MCF 10A (cell line): ENCODE measurements around the gene BPGM. TPM values are rescaled to one million over a fixed set of nuclear protein-coding genes. Genes with fewer than 3 reads are reported as not detected.
A peak's percentile ranks its signal among the peaks of the same experiment; 100 is the strongest.

Experiments
- BruUV-seq: library from RNA; stranded (reverse); fragments of 400-500 nt; replicated peaks from 2 replicates; lab custom pipeline; 2021; lab: Mats Ljungman, UMichigan
- CTCF ChIA-PET: fragments of 300-600 bp; sonication (Branson Sonifier 250); formaldehyde crosslinking; extraction: SDS; loops from one replicate; lab custom pipeline; 2021; ENCODE audit warnings: antibody characterized with exemption, inconsistent platforms; lab: Yijun Ruan, JAX
- POLR2A ChIA-PET: fragments of 300-600, 350-650 bp; sonication (Branson Sonifier 250); formaldehyde crosslinking; extraction: SDS; loops from one replicate; lab custom pipeline; 2020; ENCODE audit warnings: antibody characterized with exemption, inconsistent platforms; lab: Yijun Ruan, JAX
- DNase-seq: peaks from one replicate; pipeline ENCODE4 v3.0.0-alpha.2; 2018; ENCODE audit not compliant: unreplicated experiment
- H3K27ac Mint-ChIP-seq: one replicate; pipeline ENCODE4 v1.8.0; 2022; ENCODE audit warnings: mild to moderate bottlenecking, low read depth, mixed read lengths; ENCODE audit not compliant: unreplicated experiment
- H3K27me3 Mint-ChIP-seq: one replicate; pipeline ENCODE4 v1.8.0; 2022; ENCODE audit warnings: mixed read lengths; ENCODE audit not compliant: insufficient read depth, unreplicated experiment
- H3K36me3 Mint-ChIP-seq: one replicate; pipeline ENCODE4 v1.8.0; 2022; ENCODE audit warnings: mild to moderate bottlenecking, moderate library complexity, mixed read lengths; ENCODE audit not compliant: insufficient read depth, unreplicated experiment
- H3K4me1 Mint-ChIP-seq: one replicate; pipeline ENCODE4 v1.8.0; 2022; ENCODE audit warnings: mixed read lengths; ENCODE audit not compliant: insufficient read depth, unreplicated experiment
- H3K4me3 Mint-ChIP-seq: one replicate; pipeline ENCODE4 v1.8.0; 2022; ENCODE audit warnings: mild to moderate bottlenecking, moderate library complexity, mixed read lengths; ENCODE audit not compliant: unreplicated experiment
- H3K9me3 Mint-ChIP-seq: one replicate; pipeline ENCODE4 v1.8.0; 2022; ENCODE audit warnings: mixed read lengths; ENCODE audit not compliant: unreplicated experiment
- intact Hi-C: fragments of 100-400 bp; cut with micrococcal nuclease; formaldehyde crosslinking; loops from 2 replicates; pipeline ENCODE4 v1.14.1; 2022
- total RNA-seq: library from RNA; stranded (reverse); gene quantifications from 2 replicates; pipeline ENCODE4 v1.2.3, GENCODE V29; 2022
- TF ChIP-seq, protein P1 (sequence below): fragments of 200-600 bp; IDR thresholded peaks from one replicate; pipeline ENCODE4 v1.8.0; 2022; ENCODE audit warnings: antibody characterized with exemption, mild to moderate bottlenecking; ENCODE audit not compliant: unreplicated experiment

BPGM gene
- total RNA-seq, 1 experiment from 2014 or later = 8.2 TPM

- BruUV-seq = no TSS peak
- DNase-seq = no peak
- Mint-ChIP-seq H3K36me3 (no peaks in the 10 kb centered on the region), H3K4me1 (peaks cover 20% of the 10 kb centered on the region), H3K4me3 (no peak overlapping the region), H3K27me3 (no peaks in the 10 kb centered on the region), H3K27ac (peak overlapping the region; percentile 46), H3K9me3 (no peaks in the 10 kb centered on the region)
- POLR2A ChIA-PET = interaction anchor here (10.7 kb wide), 1 partner anchor 9 kb away, joined by 75 read pairs; the partner anchor contains the start of gene BPGM
- intact Hi-C loops = no loop called here
- TF ChIP-seq, protein P1, sequence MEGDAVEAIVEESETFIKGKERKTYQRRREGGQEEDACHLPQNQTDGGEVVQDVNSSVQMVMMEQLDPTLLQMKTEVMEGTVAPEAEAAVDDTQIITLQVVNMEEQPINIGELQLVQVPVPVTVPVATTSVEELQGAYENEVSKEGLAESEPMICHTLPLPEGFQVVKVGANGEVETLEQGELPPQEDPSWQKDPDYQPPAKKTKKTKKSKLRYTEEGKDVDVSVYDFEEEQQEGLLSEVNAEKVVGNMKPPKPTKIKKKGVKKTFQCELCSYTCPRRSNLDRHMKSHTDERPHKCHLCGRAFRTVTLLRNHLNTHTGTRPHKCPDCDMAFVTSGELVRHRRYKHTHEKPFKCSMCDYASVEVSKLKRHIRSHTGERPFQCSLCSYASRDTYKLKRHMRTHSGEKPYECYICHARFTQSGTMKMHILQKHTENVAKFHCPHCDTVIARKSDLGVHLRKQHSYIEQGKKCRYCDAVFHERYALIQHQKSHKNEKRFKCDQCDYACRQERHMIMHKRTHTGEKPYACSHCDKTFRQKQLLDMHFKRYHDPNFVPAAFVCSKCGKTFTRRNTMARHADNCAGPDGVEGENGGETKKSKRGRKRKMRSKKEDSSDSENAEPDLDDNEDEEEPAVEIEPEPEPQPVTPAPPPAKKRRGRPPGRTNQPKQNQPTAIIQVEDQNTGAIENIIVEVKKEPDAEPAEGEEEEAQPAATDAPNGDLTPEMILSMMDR = no peak
- CTCF ChIA-PET = interaction anchor here (0.8 to 1.0 kb wide), 2 partner anchors 8 to 13 kb away, joined by 3 read pairs; no protein-coding TSS in a partner anchor
Observed at GRCh38 chr7:134637441-134637840, 9.2 kb upstream of the BPGM start.

DNA sequence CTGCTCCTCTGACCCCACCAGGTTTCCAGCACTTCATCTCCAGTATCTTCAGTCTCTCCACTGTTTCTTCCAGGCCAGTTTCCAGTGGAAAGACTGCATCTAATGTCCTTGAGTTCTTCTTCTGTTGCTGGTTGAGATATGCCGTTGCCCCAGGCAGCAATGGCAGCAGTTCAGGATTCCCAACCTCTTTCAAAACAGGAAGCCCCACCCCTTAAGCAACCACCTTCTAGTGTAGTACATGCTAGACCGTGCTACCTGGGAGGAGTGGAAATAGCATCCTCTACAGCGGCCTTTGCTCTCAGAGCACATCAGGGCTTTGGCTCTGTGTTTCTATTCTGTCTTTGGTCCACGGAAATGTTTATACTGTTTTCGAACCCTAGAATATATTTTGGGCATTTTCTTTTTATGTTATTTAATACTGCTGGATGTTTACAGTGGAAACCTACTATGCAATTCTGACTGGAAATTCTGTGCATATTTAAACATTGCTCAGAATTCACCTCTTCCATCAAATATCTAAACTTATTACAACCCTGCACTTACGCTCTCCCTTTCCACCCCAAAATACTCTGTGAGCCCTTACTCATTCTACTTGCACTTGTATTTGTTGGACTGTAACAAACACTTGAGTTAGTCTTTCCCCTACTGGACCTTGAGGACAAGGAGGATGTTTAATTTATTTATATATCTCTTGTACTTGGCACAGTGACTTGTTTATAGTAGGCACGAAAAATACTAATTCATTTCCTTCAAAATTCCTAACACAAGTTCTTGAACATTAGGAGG, 8.5 kb upstream of the BPGM start:
- no TSS peak for BruUV-seq
- Mint-ChIP-seq H3K4me3 (no peak overlapping the region), H3K9me3 (no peaks in the 10 kb centered on the region), H3K27me3 (no peaks in the 10 kb centered on the region), H3K27ac (peak overlapping the region; percentile 46), H3K36me3 (no peaks in the 10 kb centered on the region), H3K4me1 (peaks cover 20% of the 10 kb centered on the region)
- TF ChIP-seq, protein P1 = no peak
- CTCF ChIA-PET = interaction anchor here (0.8 to 1.2 kb wide), 3 partner anchors 8 to 13 kb away, joined by 3 read pairs; no protein-coding TSS in a partner anchor
- DNase-seq = peak; percentile 86
- POLR2A ChIA-PET = interaction anchor here (10.7 kb wide), 1 partner anchor 9 kb away, joined by 75 read pairs; the partner anchor contains the start of gene BPGM
- intact Hi-C loops = no loop called here

GRCh38 chr7:134639061-134639460, 7.6 kb upstream of the BPGM start:
- no peak for DNase-seq
- ChIA-PET CTCF (interaction anchor here (0.6 to 1.7 kb wide), 6 partner anchors 8 to 128 kb away, joined by 3 to 5 read pairs (median 4); no protein-coding TSS in a partner anchor), POLR2A (interaction anchor here (0.6 to 1.1 kb wide), 2 partner anchors 16 to 324 kb away, joined by 4 to 7 read pairs; no protein-coding TSS in a partner anchor)
- Mint-ChIP-seq H3K4me1 (peaks cover 20% of the 10 kb centered on the region), H3K4me3 (no peak overlapping the region), H3K36me3 (no peaks in the 10 kb centered on the region), H3K9me3 (no peaks in the 10 kb centered on the region), H3K27ac (no peak overlapping the region), H3K27me3 (no peaks in the 10 kb centered on the region)
- TF ChIP-seq, protein P1 = no peak
- intact Hi-C loops = no loop called here
- BruUV-seq = no TSS peak

GRCh38 chr7:134639683-134640279, 6.9 kb upstream of the BPGM start:
- intact Hi-C loops = loop anchor here (10.0 kb wide), 1 partner anchor 535 kb away; the partner anchor contains the start of gene CYREN
- no peak for DNase-seq
- H3K27ac Mint-ChIP-seq = no peak overlapping the region
- no peaks in the 10 kb centered on the region for H3K9me3 Mint-ChIP-seq
- H3K4me3 Mint-ChIP-seq = no peak overlapping the region
- POLR2A ChIA-PET = interaction anchor here (0.6 to 1.1 kb wide), 3 partner anchors 17 to 324 kb away, joined by 4 to 7 read pairs (median 6); no protein-coding TSS in a partner anchor
- BruUV-seq = no TSS peak
- CTCF ChIA-PET = interaction anchor here (0.6 to 1.7 kb wide), 6 partner anchors 8 to 207 kb away, joined by 3 to 5 read pairs (median 3); no protein-coding TSS in a partner anchor
- H3K4me1 Mint-ChIP-seq = peaks cover 20% of the 10 kb centered on the region
- H3K27me3 Mint-ChIP-seq = no peaks in the 10 kb centered on the region
- no peaks in the 10 kb centered on the region for H3K36me3 Mint-ChIP-seq
- TF ChIP-seq, protein P1 = no peak
